Measurements from ENCODE around the gene FLCN. TPM values are rescaled to one million over a fixed set of nuclear protein-coding genes. Genes with fewer than 3 reads are reported as not detected.

FLCN gene, protein sequence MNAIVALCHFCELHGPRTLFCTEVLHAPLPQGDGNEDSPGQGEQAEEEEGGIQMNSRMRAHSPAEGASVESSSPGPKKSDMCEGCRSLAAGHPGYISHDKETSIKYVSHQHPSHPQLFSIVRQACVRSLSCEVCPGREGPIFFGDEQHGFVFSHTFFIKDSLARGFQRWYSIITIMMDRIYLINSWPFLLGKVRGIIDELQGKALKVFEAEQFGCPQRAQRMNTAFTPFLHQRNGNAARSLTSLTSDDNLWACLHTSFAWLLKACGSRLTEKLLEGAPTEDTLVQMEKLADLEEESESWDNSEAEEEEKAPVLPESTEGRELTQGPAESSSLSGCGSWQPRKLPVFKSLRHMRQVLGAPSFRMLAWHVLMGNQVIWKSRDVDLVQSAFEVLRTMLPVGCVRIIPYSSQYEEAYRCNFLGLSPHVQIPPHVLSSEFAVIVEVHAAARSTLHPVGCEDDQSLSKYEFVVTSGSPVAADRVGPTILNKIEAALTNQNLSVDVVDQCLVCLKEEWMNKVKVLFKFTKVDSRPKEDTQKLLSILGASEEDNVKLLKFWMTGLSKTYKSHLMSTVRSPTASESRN
- total RNA-seq (10 to 100 TPM; 38.7 to 79.4 (median 52.6) TPM), polyA plus RNA-seq (100 to 1,000 TPM in 1 of 3 donors, 10 to 100 TPM in 2; 42.0 to 106 (median 86.8) TPM)
- long read RNA-seq, donor 1, transcript FLCN-203 (8 exons, 1,692 nt), result minor isoform, 6 of 35 reads
- long read RNA-seq, donor 1, transcript FLCN-201 (14 exons, 3,638 nt), result major isoform, 12 of 35 reads
- long read RNA-seq, donor 1, partial matches to known transcripts, result 8 of 35 reads
- long read RNA-seq, donor 1, other reads (novel, unspliced or antisense), result 9 of 35 reads
- long read RNA-seq, donor 2, transcript FLCN-203 (8 exons, 1,692 nt), result minor isoform, 16 of 147 reads
- long read RNA-seq, donor 2, transcript FLCN-201 (14 exons, 3,638 nt), result major isoform, 64 of 147 reads
- long read RNA-seq, donor 2, partial matches to known transcripts, result 31 of 147 reads
- long read RNA-seq, donor 2, other reads (novel, unspliced or antisense), result 33 of 147 reads

DNA sequence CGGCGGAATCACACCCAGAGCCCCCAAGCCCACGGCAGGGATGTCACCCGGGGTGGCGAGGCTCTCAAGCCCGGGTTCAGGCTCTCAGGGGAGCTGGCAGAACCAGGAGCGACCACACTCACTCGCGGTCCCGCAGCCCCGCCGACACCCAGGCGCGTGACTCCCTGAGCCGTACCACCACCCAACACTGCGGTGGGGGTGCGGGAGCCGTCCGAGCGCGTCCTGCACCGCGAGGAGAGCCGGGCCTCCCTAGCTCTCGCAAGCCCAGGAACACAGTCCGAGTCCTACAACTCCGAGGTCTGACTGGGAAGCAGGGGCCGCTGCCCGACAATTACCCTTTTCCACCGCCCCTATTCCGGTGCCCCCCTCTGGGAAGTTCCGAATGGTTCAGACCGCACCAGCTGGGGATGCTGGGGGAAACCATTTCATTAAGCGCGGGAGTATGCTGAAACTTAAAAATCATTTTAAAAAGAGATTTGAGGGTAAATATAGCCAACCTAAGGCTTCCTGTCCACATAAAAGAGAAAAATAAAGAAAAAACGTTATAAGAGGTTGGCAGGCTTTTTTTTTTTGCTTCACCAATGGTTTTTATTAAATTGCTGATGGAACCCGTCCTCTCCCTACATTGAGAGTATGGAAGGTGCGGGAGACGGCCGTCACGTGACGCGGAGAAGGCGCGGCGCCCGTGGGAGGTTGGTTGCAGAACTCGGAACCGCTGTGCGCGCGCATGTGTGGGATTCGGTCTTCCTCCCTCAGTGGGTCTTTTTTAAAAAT, at the start of gene FLCN:
Gene FLCN, minus strand, starts transcription at position 143 of the 774 bp plus-strand sequence. CDS start 9,031 bp downstream, outside the sequence.
- peak; percentile 86 to 92 (median 90) for ATAC-seq
- intact Hi-C loops (cut with DNase I), result no loop called here
- peaks cover 2 to 8% of the 10 kb centered on the region in 2 donors for H3K36me3 ChIP-seq (ENCODE audit: insufficient read depth in 1 of 2, low read depth in 1 of 2)

DNA sequence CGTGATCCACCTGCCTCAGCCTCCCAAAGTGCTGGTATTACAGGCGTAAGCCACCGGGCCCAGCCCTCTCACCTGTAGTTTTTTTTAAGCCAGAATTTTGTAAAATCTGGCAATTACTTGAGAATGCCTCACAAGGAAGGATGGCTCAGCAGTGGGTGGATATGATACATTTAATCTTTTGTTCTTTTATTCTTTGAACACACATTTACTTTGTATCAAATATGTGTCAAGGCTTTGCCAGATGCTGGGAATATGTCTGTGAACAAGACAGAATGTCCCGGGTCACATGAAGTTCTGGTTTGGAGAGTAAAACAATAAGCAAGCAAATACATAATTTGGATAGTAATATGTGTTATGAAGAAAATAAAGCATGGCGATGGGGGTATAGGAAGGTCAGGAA, 49.0 kb upstream of the FLCN start:
- intact Hi-C loops (cut with DNase I), result no loop called here

More for the DNA sequence above, at the start of gene FLCN:
- H3K4me1 ChIP-seq, result peaks cover 32% of the 10 kb centered on the region
- H3K4me3 ChIP-seq, result peak within 1 kb of the TSS; percentile 93
- H3K9me3 ChIP-seq, result no peaks in the 10 kb centered on the region
- DNase-seq, result peak; percentile 94 to 96
- WGBS, 3 donors, result 0% methylated on average over 48 to 53 of the region's 53 CpGs
- H3K27ac ChIP-seq, result peak within 1 kb of the TSS; percentile 99
- TF ChIP-seq, protein P1, sequence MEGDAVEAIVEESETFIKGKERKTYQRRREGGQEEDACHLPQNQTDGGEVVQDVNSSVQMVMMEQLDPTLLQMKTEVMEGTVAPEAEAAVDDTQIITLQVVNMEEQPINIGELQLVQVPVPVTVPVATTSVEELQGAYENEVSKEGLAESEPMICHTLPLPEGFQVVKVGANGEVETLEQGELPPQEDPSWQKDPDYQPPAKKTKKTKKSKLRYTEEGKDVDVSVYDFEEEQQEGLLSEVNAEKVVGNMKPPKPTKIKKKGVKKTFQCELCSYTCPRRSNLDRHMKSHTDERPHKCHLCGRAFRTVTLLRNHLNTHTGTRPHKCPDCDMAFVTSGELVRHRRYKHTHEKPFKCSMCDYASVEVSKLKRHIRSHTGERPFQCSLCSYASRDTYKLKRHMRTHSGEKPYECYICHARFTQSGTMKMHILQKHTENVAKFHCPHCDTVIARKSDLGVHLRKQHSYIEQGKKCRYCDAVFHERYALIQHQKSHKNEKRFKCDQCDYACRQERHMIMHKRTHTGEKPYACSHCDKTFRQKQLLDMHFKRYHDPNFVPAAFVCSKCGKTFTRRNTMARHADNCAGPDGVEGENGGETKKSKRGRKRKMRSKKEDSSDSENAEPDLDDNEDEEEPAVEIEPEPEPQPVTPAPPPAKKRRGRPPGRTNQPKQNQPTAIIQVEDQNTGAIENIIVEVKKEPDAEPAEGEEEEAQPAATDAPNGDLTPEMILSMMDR (IDR thresholded peaks at IDR 0.05), result no peak
- no peaks in the 10 kb centered on the region for H3K27me3 ChIP-seq (ENCODE audit: insufficient read depth in 3 of 3, low read length in 2 of 3)

DNA sequence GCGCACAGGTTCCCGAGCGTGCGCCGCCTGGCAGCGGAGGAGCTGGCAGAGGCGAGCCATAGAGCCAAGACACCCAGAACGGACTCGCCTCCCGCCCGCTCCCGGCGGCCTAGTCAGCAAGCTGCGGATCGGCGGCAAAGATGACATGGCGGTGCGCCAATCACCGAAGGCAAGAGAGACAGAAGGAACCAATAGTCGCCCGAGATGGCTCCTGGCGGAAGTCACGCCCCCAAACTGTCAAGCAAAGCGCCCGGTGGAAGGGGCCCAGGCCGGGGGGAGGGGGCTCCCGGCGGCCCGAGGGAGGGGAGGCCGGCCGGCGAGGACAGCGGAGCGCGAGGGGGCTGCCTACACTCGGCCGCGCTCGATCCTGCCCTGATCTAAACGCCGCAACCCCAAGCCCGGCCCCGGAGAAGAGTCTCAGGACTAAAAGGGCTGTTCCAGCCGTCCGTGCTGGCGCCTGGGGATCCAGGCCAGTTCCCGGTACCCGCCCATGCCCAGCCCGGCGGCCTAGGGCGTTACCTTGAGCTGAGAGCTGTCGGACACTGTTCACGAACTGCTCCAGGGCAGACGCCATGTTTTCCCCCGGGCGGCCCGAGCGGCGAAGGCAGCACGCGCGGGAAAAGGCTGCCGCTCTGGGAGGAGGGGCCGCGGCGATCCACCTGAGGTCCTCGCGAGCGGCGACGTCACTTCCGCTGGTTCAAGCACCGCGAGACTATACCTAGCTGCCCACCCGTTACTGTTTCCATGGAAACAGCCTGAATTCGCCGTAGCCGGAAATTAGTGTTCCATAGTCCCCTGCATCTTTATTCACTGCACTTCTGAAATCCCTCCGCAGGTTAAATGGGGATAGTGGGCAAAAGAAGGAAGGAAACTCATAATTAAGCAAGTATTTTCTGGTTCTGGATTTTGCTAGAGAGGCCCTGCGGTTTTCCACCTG, 43.9 kb upstream of the FLCN start, which contains the start of gene COPS3:
Gene COPS3, minus strand, starts transcription at position 634 of the 937 bp plus-strand sequence. Its CDS starts 60 bp downstream, at position 574.
- Histone ChIP-seq H3K4me1 (peaks cover 38% of the 10 kb centered on the region), H3K4me3 (peak within 1 kb of the TSS; percentile 93), H3K27ac (peak within 1 kb of the TSS; percentile 100), H3K9me3 (no peaks in the 10 kb centered on the region), H3K27me3 (ENCODE audit: insufficient read depth in 3 of 3, low read length in 2 of 3) (no peaks in the 10 kb centered on the region), H3K36me3 (ENCODE audit: insufficient read depth in 1 of 2, low read depth in 1 of 2) (peaks cover 0 to 7% of the 10 kb centered on the region in 2 donors)
- DNase-seq (peak; percentile 99), ATAC-seq (peak; percentile 94 to 97 (median 96))
- TF ChIP-seq, protein P1 (IDR thresholded peaks at IDR 0.05), result no peak
- intact Hi-C loops (cut with DNase I), result no loop called here
- WGBS, 3 donors, result 0 to 1% (median 1%) methylated on average over 64 to 80 of the region's 80 CpGs

More for the DNA sequence above, 49.0 kb upstream of the FLCN start:
- H3K4me3 ChIP-seq, result no peak overlapping the region
- no peaks in the 10 kb centered on the region for H3K4me1 ChIP-seq
- DNase-seq, result no peak
- ATAC-seq, result no peak
- no peaks in the 10 kb centered on the region for H3K27me3 ChIP-seq (ENCODE audit: insufficient read depth in 3 of 3, low read length in 2 of 3)
- H3K9me3 ChIP-seq, result no peaks in the 10 kb centered on the region
- TF ChIP-seq, protein P1 (IDR thresholded peaks at IDR 0.05), result no peak
- 88 to 93% (median 93%) methylated on average over 5 of the region's 5 CpGs for WGBS, 3 donors
- no peak overlapping the region for H3K27ac ChIP-seq
- no peaks in the 10 kb centered on the region for H3K36me3 ChIP-seq (ENCODE audit: insufficient read depth in 1 of 2, low read depth in 1 of 2)

Measured in psoas muscle (tissue), 8 donors.